Measurements from ENCODE around the gene TBCCD1.

DNA sequence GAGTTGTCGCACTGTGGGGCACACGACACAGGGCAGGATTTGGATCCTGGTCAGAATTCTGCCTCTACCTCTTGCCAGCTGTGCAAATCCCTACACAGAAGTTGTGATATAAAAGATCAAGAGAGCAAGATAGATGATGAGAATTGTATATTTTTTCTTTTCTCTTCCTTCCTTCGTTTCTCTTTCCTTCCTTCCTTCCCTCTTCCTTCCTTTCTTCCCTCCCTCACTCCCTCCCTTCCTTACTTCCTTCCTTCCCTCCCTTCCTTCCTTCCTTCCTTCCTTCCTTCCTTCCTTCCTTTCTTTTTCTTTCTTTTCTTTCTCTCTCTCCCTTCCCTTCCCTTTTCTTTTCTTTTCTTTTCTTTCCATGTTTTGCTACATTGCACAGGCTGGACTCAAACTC lies 33.8 kb upstream of the TBCCD1 start:
- TF ChIP-seq CTCF (IDR thresholded peaks at IDR 0.05; ENCODE audit: poor library complexity, severe bottlenecking), result no peak
- TF ChIP-seq POLR2AphosphoS5 (IDR thresholded peaks at IDR 0.05), result no peak
- no peak for TF ChIP-seq EZH2 (IDR thresholded peaks at IDR 0.05; ENCODE audit: borderline replicate concordance, insufficient read depth, low read length, poor library complexity, severe bottlenecking)
- no peak for TF ChIP-seq RAD21 (conservative IDR thresholded peaks at IDR 0.05)

All from neural cell (in vitro differentiated cells).